IgD-negative memory B cell (primary cell): ENCODE measurements around the gene RGS3. TPM values are rescaled to one million over a fixed set of nuclear protein-coding genes. Genes with fewer than 3 reads are reported as not detected.
"Not testable (repeated sequence)": the region's sequence is repeated elsewhere in the genome, so short reads cannot be mapped to it uniquely, and the experiment has no call there.

Source experiments
- H3K27ac Mint-ChIP-seq, 3 donors: one replicate each; pipeline ENCODE4 v1.8.0; 2020 to 2022; ENCODE audit warnings: mild to moderate bottlenecking in 3 of 3, mixed read lengths in 3 of 3, moderate library complexity in 1 of 3
- H3K27me3 Mint-ChIP-seq: one replicate; pipeline ENCODE4 v1.8.0; 2021; ENCODE audit warnings: mixed read lengths
- H3K36me3 Mint-ChIP-seq: one replicate; pipeline ENCODE4 v1.8.0; 2020; ENCODE audit warnings: mild to moderate bottlenecking, mixed read lengths
- H3K4me1 Mint-ChIP-seq, 3 donors: one replicate each; pipeline ENCODE4 v1.8.0; 2020 to 2022; ENCODE audit warnings: mixed read lengths in 3 of 3, mild to moderate bottlenecking in 1 of 3
- H3K4me3 Mint-ChIP-seq, 4 donors: one replicate each; pipeline ENCODE4 v1.8.0; 2020 to 2022; ENCODE audit warnings: mild to moderate bottlenecking in 4 of 4, mixed read lengths in 4 of 4, moderate library complexity in 3 of 4
- H3K9me3 Mint-ChIP-seq, 3 donors: one replicate each; pipeline ENCODE4 v1.8.0; 2020 to 2021; ENCODE audit warnings: mixed read lengths in 3 of 3, mild to moderate bottlenecking in 1 of 3
- polyA plus RNA-seq: library from polyadenylated mRNA; unstranded; fragments of 300-500 nt; fragmentation: Illumina TruSeq; gene quantifications from one replicate; pipeline ENCODE4 v1.2.3, GENCODE V29; 2021

The RGS3 gene
- polyA plus RNA-seq, 1 donor from 2014 or later: 16.2 TPM

DNA sequence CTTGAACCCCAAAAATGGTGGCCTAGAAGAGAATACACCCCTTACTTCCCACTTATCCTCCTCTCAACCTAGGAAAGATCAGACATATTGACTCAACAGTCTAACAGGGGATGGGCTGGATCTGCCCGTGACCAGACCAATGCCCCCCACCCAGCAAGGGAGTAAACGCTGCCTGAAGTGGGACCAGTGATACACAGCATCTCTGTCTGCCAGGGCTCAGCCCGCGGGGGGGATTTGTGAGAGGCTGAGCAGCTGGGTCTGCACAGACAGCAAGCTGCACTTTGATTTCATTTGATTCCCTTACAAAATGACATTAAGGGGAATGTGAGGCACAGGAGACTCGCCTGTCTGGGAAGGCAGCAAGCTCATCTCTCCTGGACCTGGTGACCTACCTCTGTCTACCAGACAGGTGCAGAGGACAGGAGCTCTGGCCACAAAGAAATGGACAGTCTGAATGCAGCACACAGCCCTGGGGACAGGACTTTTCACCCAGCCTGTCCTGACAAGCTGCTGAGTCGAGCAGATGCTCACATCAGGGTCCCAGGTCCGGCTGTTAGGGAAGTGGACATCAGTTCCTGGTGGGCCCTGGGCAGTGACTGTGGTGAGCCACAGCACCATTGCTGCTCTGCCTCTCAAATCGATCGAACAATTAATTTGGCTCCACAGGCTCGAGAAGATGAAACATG is 79.9 kb downstream of the RGS3 start:
- Mint-ChIP-seq H3K36me3 (no peaks in the 10 kb centered on the region), H3K4me3 (no peak overlapping the region), H3K9me3 (no peaks in the 10 kb centered on the region), H3K27ac (no peak overlapping the region), H3K27me3 (no peaks in the 10 kb centered on the region), H3K4me1 (peaks cover 0 to 5% (median 3%) of the 10 kb centered on the region in 3 donors)

DNA sequence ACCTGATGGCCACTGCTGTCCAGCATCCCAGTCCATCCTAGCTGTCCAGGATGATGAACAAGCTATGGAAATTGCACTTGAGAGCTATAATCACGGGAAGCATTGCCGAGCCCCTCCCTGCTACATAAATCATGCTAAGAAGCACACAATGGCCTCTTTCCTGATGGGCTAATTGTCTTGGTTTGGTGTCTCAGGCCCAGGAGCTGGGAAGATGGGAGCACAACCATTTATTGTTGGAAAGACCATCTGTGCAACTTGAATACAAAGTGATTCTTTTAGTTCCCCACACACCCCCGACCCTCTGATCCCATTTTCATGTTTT is 80.4 kb downstream of the RGS3 start:
- peaks cover 0 to 6% (median 3%) of the 10 kb centered on the region in 3 donors for H3K4me1 Mint-ChIP-seq
- no peak overlapping the region for H3K4me3 Mint-ChIP-seq
- no peak overlapping the region for H3K27ac Mint-ChIP-seq
- no peaks in the 10 kb centered on the region for H3K27me3 Mint-ChIP-seq
- H3K36me3 Mint-ChIP-seq: no peaks in the 10 kb centered on the region
- no peaks in the 10 kb centered on the region for H3K9me3 Mint-ChIP-seq

- Mint-ChIP-seq H3K4me1 (peaks cover 0 to 6% (median 3%) of the 10 kb centered on the region in 3 donors), H3K27me3 (no peaks in the 10 kb centered on the region), H3K27ac (no peak overlapping the region), H3K4me3 (no peak overlapping the region), H3K9me3 (no peaks in the 10 kb centered on the region), H3K36me3 (no peaks in the 10 kb centered on the region)
These were observed 81.5 kb downstream of the RGS3 start for GRCh38 chr9:113545068-113545467.

- Mint-ChIP-seq H3K4me1 (peaks cover 0 to 6% (median 3%) of the 10 kb centered on the region in 3 donors), H3K9me3 (no peaks in the 10 kb centered on the region), H3K27ac (no peak overlapping the region), H3K27me3 (no peaks in the 10 kb centered on the region), H3K36me3 (no peaks in the 10 kb centered on the region), H3K4me3 (no peak overlapping the region)
These were observed 83.0 kb downstream of the RGS3 start for GRCh38 chr9:113546566-113546965.

GRCh38 chr9:113547501-113547900 is 84.0 kb downstream of the RGS3 start:
- Mint-ChIP-seq H3K4me3 (no peak overlapping the region), H3K36me3 (no peaks in the 10 kb centered on the region), H3K27ac (no peak overlapping the region), H3K4me1 (peaks cover 0 to 6% (median 3%) of the 10 kb centered on the region in 3 donors), H3K27me3 (no peaks in the 10 kb centered on the region), H3K9me3 (no peaks in the 10 kb centered on the region)

DNA sequence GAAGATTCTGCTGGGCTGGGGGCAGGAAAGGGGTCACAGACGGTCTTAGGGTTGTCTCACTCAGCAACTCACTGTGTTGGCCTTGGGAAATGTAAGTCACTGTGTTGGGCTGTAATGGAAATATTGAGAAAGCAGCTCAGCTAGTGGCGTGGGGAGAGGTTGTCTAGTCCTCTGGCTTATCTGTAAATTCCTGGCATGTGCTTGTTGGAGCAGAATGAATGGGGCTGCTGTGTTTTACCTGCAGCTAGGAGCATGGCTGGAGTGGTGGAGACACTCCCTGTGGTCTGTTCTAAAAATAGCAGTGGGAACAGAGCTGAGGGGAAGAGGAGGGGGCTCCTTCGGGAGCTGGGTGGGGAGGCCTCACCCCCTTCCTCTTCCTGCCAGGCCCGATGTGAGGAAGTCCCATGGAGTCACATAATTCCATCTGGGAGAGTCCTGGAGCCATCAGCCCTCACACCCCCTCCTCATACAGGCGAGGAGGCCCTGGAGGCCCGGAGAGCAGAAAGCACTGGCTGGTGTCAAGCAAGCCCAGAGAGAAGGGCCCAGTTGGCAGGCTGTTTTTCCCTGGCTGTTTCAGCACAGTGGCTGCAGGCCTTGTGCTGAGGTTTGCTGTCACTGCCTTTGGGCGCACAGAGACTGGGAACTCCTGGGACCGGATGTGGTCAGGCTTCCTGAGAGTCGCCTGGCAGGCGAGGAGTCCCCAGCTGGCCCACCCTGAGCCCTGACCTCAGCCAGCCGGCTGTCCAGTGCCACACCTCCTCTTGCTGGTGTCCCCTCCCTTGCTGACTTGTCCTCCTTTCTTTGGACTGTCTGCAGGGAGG is 84.9 kb downstream of the RGS3 start:
- Mint-ChIP-seq H3K27me3 (no peaks in the 10 kb centered on the region), H3K4me3 (peak overlapping the region in 1 of 4 donors; percentile 59), H3K4me1 (peaks cover 0 to 6% (median 1%) of the 10 kb centered on the region in 3 donors), H3K27ac (no peak overlapping the region), H3K36me3 (no peaks in the 10 kb centered on the region), H3K9me3 (no peaks in the 10 kb centered on the region)

- H3K27me3 Mint-ChIP-seq, H3K36me3 Mint-ChIP-seq, H3K4me1 Mint-ChIP-seq, H3K9me3 Mint-ChIP-seq, H3K4me3 Mint-ChIP-seq: not testable (repeated sequence)
- H3K27ac Mint-ChIP-seq: peak overlapping the region in 1 of 3 donors; percentile 57
These were observed 86.4 kb downstream of the RGS3 start for GRCh38 chr9:113549892-113550291.

DNA sequence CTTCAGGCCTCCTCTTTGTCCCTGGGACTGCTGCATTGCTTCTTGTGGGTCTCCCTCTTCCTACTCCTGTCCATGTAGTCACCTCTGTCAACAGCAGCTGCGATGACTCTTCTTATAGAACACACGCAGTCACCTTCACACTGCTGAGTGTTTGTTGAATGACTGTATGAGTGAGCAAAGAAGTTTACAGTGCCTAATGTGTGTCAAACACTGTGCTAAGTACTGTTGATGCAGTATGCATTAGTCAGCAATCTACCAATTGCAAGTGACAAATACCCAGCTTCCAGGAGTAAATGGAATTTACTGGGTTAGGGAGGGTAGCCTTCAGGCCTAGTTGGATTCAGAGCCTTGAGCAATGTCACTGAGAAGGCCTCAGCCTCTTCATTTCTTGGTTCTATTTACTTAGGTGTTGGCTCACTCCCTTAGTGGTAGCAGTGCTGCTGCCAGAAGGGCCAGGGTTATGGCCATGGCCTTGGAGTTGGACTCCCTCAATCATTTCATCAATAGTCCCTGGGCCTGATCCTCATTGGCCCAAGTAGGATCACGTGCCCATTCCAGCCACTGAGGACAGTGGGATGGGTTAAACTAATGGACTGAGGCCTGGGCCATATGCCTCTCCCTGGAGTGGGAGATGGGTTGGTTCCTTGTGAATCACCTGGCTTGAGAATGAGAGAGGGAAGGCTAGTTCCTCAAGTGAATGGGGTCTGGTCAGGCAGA is 93.5 kb downstream of the RGS3 start:
- Mint-ChIP-seq H3K4me3 (peak overlapping the region in 1 of 4 donors; percentile 6), H3K27ac (peak overlapping the region in 1 of 3 donors; percentile 47), H3K4me1 (peaks cover 0 to 3% (median 0%) of the 10 kb centered on the region in 3 donors), H3K9me3 (no peaks in the 10 kb centered on the region), H3K36me3 (peaks cover 4% of the 10 kb centered on the region), H3K27me3 (no peaks in the 10 kb centered on the region)

DNA sequence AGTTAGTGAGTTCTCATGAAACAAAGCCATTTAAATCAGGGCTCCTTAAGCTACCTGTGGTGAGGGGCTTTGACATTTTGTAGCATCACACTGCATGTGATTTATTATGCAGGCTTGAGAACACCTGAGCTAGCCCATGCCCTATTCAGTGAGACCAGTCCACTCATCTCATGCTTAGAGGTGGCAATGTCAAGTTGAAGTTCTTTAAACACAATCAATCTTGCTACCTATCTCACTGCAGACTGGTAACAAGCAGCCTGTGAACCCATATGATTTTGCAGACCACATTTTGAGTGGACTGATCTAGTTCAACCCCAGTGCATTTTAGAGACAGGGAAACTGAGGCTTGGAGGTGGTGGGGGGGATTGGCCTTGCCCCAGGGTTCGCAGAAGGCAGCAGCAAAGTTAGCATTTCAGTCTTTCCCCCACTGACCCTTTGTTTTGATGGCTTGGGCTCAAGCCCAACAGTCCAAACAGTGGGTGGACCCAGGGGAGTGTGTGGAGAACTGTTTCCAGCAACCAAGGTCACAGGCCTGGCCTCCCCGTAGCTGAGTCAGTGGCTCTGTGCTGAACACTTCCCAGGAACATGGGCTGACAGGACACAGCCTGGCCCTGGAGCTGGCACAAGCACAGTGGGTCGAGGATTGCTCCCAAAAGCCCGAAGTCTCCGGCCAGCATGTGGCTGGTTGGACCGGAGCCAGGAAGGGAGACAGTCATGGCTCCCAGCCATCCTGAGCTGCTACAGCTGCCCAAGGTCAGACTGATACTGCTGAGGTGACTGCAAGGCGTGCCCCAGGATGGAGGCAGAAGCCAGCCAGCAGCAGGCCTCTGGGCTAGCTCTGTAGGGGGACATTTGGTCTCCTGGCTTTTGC is 95.3 kb downstream of the RGS3 start:
- Mint-ChIP-seq H3K27ac (no peak overlapping the region), H3K9me3 (no peaks in the 10 kb centered on the region), H3K4me3 (no peak overlapping the region), H3K36me3 (peaks cover 4% of the 10 kb centered on the region), H3K4me1 (peaks cover 0 to 3% (median 0%) of the 10 kb centered on the region in 3 donors), H3K27me3 (no peaks in the 10 kb centered on the region)

- H3K27ac Mint-ChIP-seq: no peak overlapping the region
- no peaks in the 10 kb centered on the region for H3K9me3 Mint-ChIP-seq
- no peak overlapping the region for H3K4me3 Mint-ChIP-seq
- H3K4me1 Mint-ChIP-seq: peaks cover under 1 to 4% (median 2%) of the 10 kb centered on the region in 3 donors
- H3K27me3 Mint-ChIP-seq: peaks cover 4% of the 10 kb centered on the region
- peaks cover 4% of the 10 kb centered on the region for H3K36me3 Mint-ChIP-seq
These were observed 96.6 kb downstream of the RGS3 start for GRCh38 chr9:113559834-113560800.

DNA sequence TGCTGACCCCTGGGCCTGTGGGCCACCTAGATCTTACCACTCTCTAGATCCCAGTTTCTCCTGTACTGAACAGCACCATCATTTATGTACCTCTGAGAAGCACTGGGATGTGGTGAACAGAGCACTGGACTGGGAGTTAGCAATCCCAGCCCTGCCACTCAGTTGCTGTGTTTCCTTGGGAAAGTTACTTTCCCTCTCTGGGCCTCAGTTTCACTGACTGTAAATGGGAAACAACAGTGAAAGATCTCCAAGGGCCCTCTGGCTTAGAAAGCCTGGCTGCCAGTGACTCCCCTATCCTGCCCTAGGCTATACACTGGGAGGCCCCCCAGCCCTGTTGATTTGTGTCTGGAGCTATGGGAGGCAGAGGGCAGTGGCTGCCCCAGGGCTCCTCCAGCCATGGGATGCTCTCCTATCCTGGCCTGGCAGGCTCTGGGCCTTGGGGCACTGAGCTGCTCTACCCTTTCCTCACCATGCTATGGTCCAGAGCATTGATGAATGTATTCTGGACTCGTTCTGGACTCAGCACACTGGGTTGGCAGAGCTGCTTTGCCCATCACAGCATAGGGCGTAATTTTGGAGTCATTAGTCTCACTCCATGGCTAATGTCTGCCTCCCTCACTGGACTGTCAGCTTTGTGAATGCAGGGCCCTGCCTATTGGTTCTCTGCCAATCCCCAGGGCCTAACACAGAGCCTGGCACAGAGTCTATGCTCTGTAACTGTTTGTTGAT is 99.3 kb downstream of the RGS3 start:
- H3K4me1 Mint-ChIP-seq: peaks cover 3 to 5% (median 3%) of the 10 kb centered on the region in 3 donors
- H3K9me3 Mint-ChIP-seq: no peaks in the 10 kb centered on the region
- H3K27ac Mint-ChIP-seq: no peak overlapping the region
- H3K36me3 Mint-ChIP-seq: peaks cover under 1% of the 10 kb centered on the region
- peaks cover 5% of the 10 kb centered on the region for H3K27me3 Mint-ChIP-seq
- H3K4me3 Mint-ChIP-seq: no peak overlapping the region

GRCh38 chr9:113563826-113564497 is 100.4 kb downstream of the RGS3 start:
- H3K36me3 Mint-ChIP-seq: no peaks in the 10 kb centered on the region
- no peak overlapping the region for H3K4me3 Mint-ChIP-seq
- H3K4me1 Mint-ChIP-seq: peaks cover 2 to 5% (median 3%) of the 10 kb centered on the region in 3 donors
- H3K27me3 Mint-ChIP-seq: peaks cover 5% of the 10 kb centered on the region
- H3K27ac Mint-ChIP-seq: no peak overlapping the region
- H3K9me3 Mint-ChIP-seq: no peaks in the 10 kb centered on the region
